ENCODE results near the gene HSPB7.
"Not testable (repeated sequence)": the region's sequence is repeated elsewhere in the genome, so short reads cannot be mapped to it uniquely, and the experiment has no call there.

HSPB7 gene

GRCh38 chr1:16032388-16033102, 14.7 kb upstream of the HSPB7 start:
- Histone ChIP-seq H3K4me3 (ENCODE audit: insufficient read depth, low read length, poor library complexity, severe bottlenecking) (no peak overlapping the region), H2AFZ (ENCODE audit: low read depth, low read length, severe bottlenecking) (no peak overlapping the region), H3K27ac (ENCODE audit: low read depth, low read length) (no peak overlapping the region), H3K9me2 (replicated peaks; ENCODE audit: insufficient read depth, low read length) (no peaks in the 10 kb centered on the region), H4K20me1 (ENCODE audit: low read depth, low read length) (no peaks in the 10 kb centered on the region), H3K9ac (ENCODE audit: low read length) (no peak overlapping the region), H3F3A (ENCODE audit: insufficient read depth) (no peaks in the 10 kb centered on the region), H3K4me2 (ENCODE audit: low read depth, low read length, poor library complexity, severe bottlenecking) (no peak overlapping the region), H3K9me3 (ENCODE audit: insufficient read depth, low read length) (no peaks in the 10 kb centered on the region), H3K27me3 (ENCODE audit: low read length) (no peaks in the 10 kb centered on the region), H3K79me2 (ENCODE audit: insufficient read depth, low read length) (no peaks in the 10 kb centered on the region), H3K36me3 (ENCODE audit: low read length) (no peaks in the 10 kb centered on the region)
- TF ChIP-seq EZH2phosphoT487 (conservative IDR thresholded peaks at IDR 0.05; ENCODE audit: low read length) (no peak), CTCF (IDR thresholded peaks at IDR 0.05; ENCODE audit: insufficient read depth, low read length, poor library complexity, severe bottlenecking) (peak; percentile 20)

- Histone ChIP-seq H3K9me2 (replicated peaks; ENCODE audit: insufficient read depth, low read length) (no peaks in the 10 kb centered on the region), H3K79me2 (ENCODE audit: insufficient read depth, low read length) (no peaks in the 10 kb centered on the region), H3F3A (ENCODE audit: insufficient read depth) (no peaks in the 10 kb centered on the region), H3K27ac (ENCODE audit: low read depth, low read length) (no peak overlapping the region), H3K4me2 (ENCODE audit: low read depth, low read length, poor library complexity, severe bottlenecking) (no peak overlapping the region), H3K9ac (ENCODE audit: low read length) (no peak overlapping the region), H3K36me3 (ENCODE audit: low read length) (no peaks in the 10 kb centered on the region), H4K20me1 (ENCODE audit: low read depth, low read length) (no peaks in the 10 kb centered on the region), H3K9me3 (ENCODE audit: insufficient read depth, low read length) (no peaks in the 10 kb centered on the region), H3K27me3 (ENCODE audit: low read length) (no peaks in the 10 kb centered on the region), H3K4me3 (ENCODE audit: insufficient read depth, low read length, poor library complexity, severe bottlenecking) (no peak overlapping the region), H2AFZ (ENCODE audit: low read depth, low read length, severe bottlenecking) (no peak overlapping the region)
- no peak for TF ChIP-seq EZH2phosphoT487 (conservative IDR thresholded peaks at IDR 0.05; ENCODE audit: low read length)
- no peak for TF ChIP-seq CTCF (IDR thresholded peaks at IDR 0.05; ENCODE audit: insufficient read depth, low read length, poor library complexity, severe bottlenecking)
These were observed 13.7 kb upstream of the HSPB7 start for GRCh38 chr1:16031551-16031950.

GRCh38 chr1:16029288-16029687, 11.4 kb upstream of the HSPB7 start:
- no peak overlapping the region for H3K4me2 ChIP-seq (ENCODE audit: low read depth, low read length, poor library complexity, severe bottlenecking)
- H3K9me2 ChIP-seq (replicated peaks; ENCODE audit: insufficient read depth, low read length) = no peaks in the 10 kb centered on the region
- no peaks in the 10 kb centered on the region for H3K36me3 ChIP-seq (ENCODE audit: low read length)
- H2AFZ ChIP-seq (ENCODE audit: low read depth, low read length, severe bottlenecking) = no peak overlapping the region
- H3K27me3 ChIP-seq (ENCODE audit: low read length) = no peaks in the 10 kb centered on the region
- H3K4me3 ChIP-seq (ENCODE audit: insufficient read depth, low read length, poor library complexity, severe bottlenecking) = no peak overlapping the region
- no peaks in the 10 kb centered on the region for H3F3A ChIP-seq (ENCODE audit: insufficient read depth)
- no peak overlapping the region for H3K9ac ChIP-seq (ENCODE audit: low read length)
- no peak overlapping the region for H3K27ac ChIP-seq (ENCODE audit: low read depth, low read length)
- no peaks in the 10 kb centered on the region for H3K9me3 ChIP-seq (ENCODE audit: insufficient read depth, low read length)
- no peaks in the 10 kb centered on the region for H3K79me2 ChIP-seq (ENCODE audit: insufficient read depth, low read length)
- no peaks in the 10 kb centered on the region for H4K20me1 ChIP-seq (ENCODE audit: low read depth, low read length)
- no peak for TF ChIP-seq CTCF (IDR thresholded peaks at IDR 0.05; ENCODE audit: insufficient read depth, low read length, poor library complexity, severe bottlenecking)
- no peak for TF ChIP-seq EZH2phosphoT487 (conservative IDR thresholded peaks at IDR 0.05; ENCODE audit: low read length)

- not testable (repeated sequence) for H3K4me3 ChIP-seq (ENCODE audit: insufficient read depth, low read length, poor library complexity, severe bottlenecking); H3K79me2 ChIP-seq (ENCODE audit: insufficient read depth, low read length); H3K4me2 ChIP-seq (ENCODE audit: low read depth, low read length, poor library complexity, severe bottlenecking); H3K36me3 ChIP-seq (ENCODE audit: low read length); H4K20me1 ChIP-seq (ENCODE audit: low read depth, low read length); H3K27ac ChIP-seq (ENCODE audit: low read depth, low read length); H2AFZ ChIP-seq (ENCODE audit: low read depth, low read length, severe bottlenecking); H3F3A ChIP-seq (ENCODE audit: insufficient read depth); H3K9me2 ChIP-seq (replicated peaks; ENCODE audit: insufficient read depth, low read length); H3K9ac ChIP-seq (ENCODE audit: low read length); H3K27me3 ChIP-seq (ENCODE audit: low read length); H3K9me3 ChIP-seq (ENCODE audit: insufficient read depth, low read length)
These were observed 11.1 kb upstream of the HSPB7 start for GRCh38 chr1:16029003-16029268.
